ENCODE measurements around the gene GOSR1.
"Not testable (repeated sequence)": the region's sequence is repeated elsewhere in the genome, so short reads cannot be mapped to it uniquely, and the experiment has no call there.

GOSR1 gene

GRCh38 chr17:30561766-30562165, 84.6 kb downstream of the GOSR1 start:
- not testable (repeated sequence) for DNase-seq (ENCODE audit: low read depth in 2 of 2)

GRCh38 chr17:30563131-30563904, 86.1 kb downstream of the GOSR1 start:
- not testable (repeated sequence) for DNase-seq (ENCODE audit: low read depth in 2 of 2)

- DNase-seq (ENCODE audit: low read depth in 2 of 2), result not testable (repeated sequence)
Observed at GRCh38 chr17:30563905-30564390, 86.7 kb downstream of the GOSR1 start.

GRCh38 chr17:30564422-30565072, 87.3 kb downstream of the GOSR1 start:
- DNase-seq (ENCODE audit: low read depth in 2 of 2), result not testable (repeated sequence)

GRCh38 chr17:30565073-30565935, 88.1 kb downstream of the GOSR1 start:
- DNase-seq (ENCODE audit: low read depth in 2 of 2), result no peak

GRCh38 chr17:30566104-30566503, 88.9 kb downstream of the GOSR1 start:
- not testable (repeated sequence) for DNase-seq (ENCODE audit: low read depth in 2 of 2)

- not testable (repeated sequence) for DNase-seq (ENCODE audit: low read depth in 2 of 2)
Observed at GRCh38 chr17:30566516-30567225, 89.5 kb downstream of the GOSR1 start.

- DNase-seq (ENCODE audit: low read depth in 2 of 2), result no peak
Observed at GRCh38 chr17:30567231-30568116, 90.3 kb downstream of the GOSR1 start.

GRCh38 chr17:30568117-30568430, 90.9 kb downstream of the GOSR1 start:
- DNase-seq (ENCODE audit: low read depth in 2 of 2), result no peak

GRCh38 chr17:30569531-30570175, 92.4 kb downstream of the GOSR1 start:
- DNase-seq (ENCODE audit: low read depth in 2 of 2), result not testable (repeated sequence)

GRCh38 chr17:30570191-30570590, 93.0 kb downstream of the GOSR1 start:
- no peak for DNase-seq (ENCODE audit: low read depth in 2 of 2)

GRCh38 chr17:30570596-30571265, 93.5 kb downstream of the GOSR1 start:
- DNase-seq (ENCODE audit: low read depth in 2 of 2), result no peak

GRCh38 chr17:30571404-30571803, 94.2 kb downstream of the GOSR1 start:
- DNase-seq (ENCODE audit: low read depth in 2 of 2), result not testable (repeated sequence)

- DNase-seq (ENCODE audit: low read depth in 2 of 2), result no peak
Observed at GRCh38 chr17:30571921-30572320, 94.7 kb downstream of the GOSR1 start.

- DNase-seq (ENCODE audit: low read depth in 2 of 2), result not testable (repeated sequence)
Observed at GRCh38 chr17:30572651-30573554, 95.7 kb downstream of the GOSR1 start.

- no peak for DNase-seq (ENCODE audit: low read depth in 2 of 2)
Observed at GRCh38 chr17:30573603-30574175, 96.5 kb downstream of the GOSR1 start.

- not testable (repeated sequence) for DNase-seq (ENCODE audit: low read depth in 2 of 2)
Observed at GRCh38 chr17:30574309-30574708, 97.1 kb downstream of the GOSR1 start.

- DNase-seq (ENCODE audit: low read depth in 2 of 2), result not testable (repeated sequence)
Observed at GRCh38 chr17:30574806-30575205, 97.6 kb downstream of the GOSR1 start.

All from stimulated activated CD4-positive, alpha-beta T cell treated with anti-CD3 and anti-CD28 coated beads, Interleukin-4, amount 100 ng/mL, for 48 hours (primary cell).